ENCODE measurements around the gene KCNIP4.

KCNIP4 gene

DNA sequence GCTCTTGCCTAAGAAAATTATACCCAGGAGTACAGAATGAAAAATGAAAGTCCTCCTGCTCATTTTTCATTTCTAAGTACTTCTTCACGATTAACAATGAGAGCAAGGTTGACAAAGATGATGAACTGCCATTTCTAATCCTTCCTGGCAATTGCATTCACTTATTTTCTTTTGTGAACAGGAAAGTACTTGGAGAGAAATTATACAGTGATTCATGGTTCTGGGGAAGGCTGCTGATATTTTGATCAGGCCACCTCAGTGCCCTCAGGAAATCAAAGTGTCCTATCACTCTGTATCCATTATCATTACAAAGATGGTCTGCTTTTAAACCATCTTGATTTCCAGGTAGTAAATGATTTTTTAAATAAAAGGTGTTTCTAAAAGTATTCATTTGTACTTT is 780.9 kb downstream of the KCNIP4 start:
- DNase-seq, result no peak

DNA sequence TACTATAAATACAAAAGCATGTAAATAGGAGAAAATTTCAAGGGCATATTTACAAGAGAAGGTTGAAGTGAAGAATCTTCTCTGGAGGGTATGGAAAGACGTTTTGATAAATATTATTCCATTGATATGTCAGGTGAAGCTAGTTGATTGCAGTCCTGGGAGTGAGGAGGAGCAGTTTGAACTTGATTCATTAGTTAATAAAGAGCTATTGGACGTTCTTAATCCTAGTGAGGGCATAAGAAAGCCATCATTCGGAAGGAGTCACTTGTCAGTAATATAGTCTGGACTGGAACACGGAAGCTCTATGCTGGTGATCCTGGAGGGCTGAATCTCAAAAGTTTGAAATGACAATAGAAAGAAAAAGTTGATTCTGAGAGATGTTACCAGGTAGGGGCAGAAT is 793.2 kb downstream of the KCNIP4 start:
- no peak for DNase-seq

DNA sequence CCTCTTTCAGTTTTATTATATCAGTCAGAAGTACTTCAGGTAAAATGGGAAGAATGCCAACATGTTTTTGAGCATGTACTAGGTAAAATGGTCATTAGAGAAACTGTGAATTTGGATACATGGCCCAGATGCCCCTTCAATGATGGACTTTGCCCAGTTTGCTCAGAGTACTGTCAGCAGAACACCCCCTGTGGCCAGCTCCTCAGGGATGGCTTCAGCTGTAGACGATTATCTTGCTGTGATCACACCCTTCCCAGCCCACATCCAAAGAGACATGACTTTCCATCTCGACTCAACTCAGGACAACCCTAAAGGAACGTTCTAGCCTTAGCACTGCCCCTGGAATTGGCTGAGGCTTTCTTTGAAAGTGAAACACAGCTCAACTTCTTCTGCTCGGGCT is 809.2 kb downstream of the KCNIP4 start:
- no peak for DNase-seq

DNA sequence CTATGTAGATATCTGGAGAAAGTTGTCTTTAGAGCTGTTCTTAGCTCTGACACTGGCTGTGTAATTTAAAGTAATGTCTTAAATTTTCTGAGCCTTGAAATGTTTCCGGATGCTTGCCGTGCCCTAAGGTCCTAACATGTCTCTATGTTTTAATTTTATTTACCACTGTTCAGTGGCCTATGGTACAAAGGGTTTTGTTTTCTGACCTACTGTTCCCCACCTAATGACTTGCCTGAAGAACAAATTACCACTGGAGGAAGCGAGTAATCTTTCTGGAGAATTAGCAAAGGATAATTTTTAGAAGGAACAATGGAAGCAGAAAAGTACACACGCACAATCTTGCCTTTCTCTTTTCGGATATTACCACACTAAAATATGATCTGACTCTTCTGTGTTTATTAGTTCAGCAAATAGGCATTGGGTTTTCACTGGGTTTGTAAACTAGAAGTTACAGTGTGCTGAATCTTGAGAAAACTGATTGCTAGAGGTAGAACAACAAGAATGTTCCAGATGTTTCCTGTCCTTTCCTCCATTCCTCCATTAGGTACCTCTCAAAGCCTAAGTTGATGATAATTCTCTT is 812.4 kb downstream of the KCNIP4 start:
- no peak for DNase-seq

DNA sequence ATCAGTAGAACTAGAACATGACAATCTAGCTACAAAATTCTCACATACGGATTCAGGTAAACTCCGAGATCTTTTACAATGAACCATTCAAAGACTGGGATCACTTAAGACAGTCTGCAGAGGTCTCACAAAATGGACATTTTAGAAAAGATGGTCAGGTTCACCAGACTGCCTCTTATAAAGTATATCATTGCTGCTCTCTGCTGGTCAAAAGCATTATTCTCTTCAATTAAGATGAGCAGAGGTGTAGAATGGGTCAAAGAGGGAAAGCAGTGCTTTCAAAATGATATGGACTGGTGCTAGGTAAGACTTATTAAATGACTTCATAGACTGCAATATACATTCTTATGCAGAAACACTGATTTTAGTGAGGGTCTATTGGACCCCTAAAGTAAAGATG is 813.6 kb downstream of the KCNIP4 start:
- DNase-seq, result no peak

DNA sequence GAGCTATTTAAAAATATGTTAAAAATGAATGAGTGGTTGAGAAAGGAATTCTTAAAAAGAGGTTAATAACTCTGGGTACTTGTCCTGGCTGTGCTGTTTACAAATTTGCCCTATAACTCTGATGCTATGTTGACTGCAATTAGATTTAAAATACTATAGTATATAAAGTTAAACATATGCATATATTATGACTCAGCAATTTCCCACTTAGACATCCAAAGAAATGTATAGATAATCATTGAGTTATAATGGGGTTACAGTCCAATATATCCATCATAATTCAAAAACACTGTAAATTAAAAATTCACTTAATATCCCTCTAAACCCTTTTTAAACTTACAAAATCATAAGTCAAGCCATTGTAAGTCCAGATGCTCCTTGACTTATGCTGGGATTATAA is 818.0 kb downstream of the KCNIP4 start:
- no peak for DNase-seq

DNA sequence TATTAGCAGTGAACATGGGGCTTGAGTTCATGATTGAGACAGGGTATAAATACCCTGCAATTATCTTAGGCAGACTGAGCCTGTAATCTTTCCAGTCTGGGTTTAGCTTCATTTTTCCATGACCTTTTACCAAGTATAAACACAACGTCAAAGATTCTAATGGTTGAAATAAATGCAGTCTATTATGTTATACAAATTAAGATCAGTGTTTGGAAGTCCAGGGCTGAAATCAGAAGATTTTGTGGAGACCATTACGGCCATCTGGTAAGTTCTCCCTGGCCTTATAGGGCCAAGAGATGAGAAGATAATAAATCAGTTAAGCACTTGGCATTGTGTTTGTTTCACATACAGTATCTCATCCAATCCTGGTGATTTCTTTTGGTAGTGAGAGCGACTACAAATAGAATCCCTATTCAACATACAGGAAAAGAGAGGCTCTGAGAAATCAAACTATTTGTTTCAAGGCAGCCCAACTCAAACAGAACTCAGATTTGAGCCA is 822.5 kb downstream of the KCNIP4 start:
- DNase-seq, result no peak

DNA sequence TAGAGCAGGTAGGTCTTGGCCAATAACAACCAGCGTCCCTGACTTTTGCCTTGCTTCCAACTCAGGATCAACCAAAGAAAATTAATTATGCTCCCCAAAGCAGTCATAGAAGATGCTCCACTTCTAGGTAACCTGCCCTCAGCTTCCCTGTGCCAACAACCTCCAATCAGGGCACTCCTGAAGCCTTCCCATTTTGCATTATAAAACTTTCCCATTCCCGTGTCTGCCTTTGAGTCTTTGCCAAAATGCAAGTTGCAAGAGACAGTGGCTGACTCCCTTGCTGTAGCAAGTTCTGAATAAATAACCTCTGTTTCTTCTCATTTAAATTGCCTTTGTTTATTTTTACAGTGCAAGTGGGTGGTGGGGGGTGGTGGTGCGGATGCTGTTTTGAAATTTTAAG is 830.3 kb downstream of the KCNIP4 start:
- DNase-seq, result no peak

DNA sequence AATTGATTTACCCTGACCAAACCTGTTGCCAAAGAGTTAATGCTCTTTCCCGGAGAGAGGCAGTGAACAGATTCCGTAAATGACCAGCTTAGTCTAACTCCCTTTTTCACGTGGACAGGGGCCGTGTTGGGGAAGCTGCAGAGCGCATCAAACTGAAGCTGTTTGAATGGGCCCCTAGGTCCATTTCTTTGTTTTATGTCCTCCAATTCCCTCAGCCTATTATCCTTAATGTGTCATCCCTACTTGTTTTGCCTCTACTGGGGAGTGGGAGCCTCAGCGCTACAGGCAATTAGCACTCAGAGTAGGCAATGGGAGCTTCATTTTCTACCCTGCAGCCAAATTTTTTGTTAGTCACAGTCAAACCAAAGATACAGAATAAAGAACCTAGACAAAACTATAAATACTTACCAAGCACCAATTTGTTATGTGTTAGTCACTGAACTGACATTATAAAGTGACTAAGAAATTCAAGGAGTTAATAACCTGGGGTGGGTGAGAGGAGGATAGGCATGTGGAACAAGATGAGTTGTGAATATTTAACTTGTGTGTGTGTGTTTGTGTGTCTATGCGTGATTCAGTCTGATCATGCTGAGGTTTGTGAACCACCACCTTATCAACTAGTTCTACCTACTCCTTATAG is 830.9 kb downstream of the KCNIP4 start:
- no peak for DNase-seq

DNA sequence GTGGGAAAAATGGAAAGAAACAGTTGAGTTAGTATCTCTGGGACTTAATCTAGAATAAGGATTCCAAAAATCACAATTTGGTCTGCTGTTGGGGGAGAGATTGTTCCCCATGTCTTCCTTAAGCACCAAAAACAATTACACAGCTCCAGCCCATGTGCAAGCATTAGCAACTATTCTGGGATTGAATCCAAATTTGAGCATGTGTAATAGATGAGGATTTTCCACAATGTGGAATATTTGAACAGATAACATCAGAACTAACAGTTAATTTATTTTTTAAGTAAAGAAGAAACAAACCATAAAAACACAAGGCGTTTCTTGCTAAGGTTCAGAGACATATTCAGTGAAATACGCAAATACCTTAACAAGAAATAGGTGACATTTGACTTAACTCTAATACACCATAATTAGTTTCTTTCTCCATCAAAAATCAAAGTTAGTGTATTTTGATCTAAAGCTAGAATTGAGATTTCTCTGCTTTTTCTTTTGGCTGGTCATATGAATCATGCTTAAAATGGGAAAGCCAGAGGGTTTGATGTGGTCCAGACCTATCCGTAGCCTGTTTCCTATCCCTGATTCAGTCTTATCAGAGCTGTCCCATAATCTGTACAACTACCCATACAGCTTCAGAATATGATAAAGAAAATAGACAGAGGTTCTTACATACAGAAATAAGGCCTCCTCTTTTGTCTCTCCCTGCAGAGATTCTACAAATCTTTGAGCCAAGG is 834.9 kb downstream of the KCNIP4 start:
- DNase-seq, result no peak

DNA sequence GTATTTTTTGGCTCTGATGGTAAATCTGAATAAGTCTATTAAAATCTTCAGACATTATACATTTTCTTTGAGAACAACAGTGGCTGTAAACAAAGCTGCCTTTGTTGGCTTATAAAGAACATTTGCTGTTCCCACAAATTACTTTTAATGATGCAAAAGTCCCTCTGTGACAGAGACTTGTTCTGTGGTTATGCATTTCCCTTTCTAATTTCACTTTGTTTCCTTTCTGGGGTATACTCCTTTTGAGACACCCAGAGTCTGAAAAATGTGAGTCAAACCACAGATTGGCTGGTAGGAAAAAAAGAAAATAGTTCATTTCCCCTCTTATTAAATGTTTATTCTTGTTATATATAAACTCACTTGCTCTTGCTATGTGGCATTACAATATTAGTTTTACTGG is 845.9 kb downstream of the KCNIP4 start:
- DNase-seq, result no peak

DNA sequence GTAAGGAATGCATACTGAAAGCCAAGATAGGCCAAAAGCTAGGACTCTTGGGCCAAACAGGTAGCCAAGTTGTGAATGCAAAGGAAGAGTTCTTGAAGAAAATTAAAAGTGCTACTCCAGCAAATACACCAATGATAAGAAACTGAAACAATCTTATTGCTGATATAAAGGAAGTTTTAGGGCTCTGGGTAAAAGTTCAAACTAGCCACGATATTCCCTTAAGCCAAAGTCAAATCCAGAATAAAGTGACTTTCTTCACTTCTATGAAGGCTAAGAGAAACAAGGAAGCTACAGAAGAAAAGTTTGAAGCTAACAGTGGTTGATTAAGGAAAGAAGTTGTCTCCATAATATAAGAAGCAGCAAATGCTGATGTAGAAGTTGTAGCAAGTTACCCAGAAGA is 850.7 kb downstream of the KCNIP4 start:
- no peak for DNase-seq

DNA sequence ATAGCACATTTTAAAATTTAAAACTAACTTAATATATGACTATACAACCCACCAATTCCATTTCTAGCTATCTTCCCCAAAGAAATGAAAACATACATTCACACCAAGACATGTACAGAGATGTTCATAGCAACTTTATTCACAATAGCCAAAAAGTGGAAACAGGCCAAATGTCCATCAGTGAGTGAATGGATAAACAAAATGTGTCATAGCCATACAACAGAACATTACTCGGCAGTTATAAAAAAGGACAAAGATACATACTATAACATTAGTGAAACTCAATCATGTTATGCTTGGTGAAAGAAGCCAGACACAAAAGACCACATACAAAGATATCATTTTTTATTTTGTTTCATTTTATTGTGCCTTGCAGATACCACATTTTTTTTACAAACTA is 851.5 kb downstream of the KCNIP4 start:
- no peak for DNase-seq

DNA sequence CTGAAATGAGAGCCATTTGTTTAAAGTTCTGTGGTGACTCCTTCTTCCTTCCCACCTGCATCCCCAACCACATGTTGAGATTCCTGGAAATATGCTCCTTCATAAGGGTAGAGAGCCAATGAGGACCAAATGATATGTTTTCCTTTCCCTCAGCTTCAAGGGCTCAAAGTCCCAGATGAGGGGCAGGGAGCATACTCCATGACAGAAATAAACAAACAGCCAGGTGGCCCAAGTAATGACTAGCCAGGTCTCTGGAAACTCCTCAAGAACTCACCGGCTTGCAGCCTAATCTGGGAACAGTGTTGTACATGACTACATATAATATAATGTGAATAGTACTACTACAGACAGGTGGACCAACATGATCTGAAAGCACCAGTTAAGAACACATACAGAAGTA is 856.0 kb downstream of the KCNIP4 start:
- no peak for DNase-seq

DNA sequence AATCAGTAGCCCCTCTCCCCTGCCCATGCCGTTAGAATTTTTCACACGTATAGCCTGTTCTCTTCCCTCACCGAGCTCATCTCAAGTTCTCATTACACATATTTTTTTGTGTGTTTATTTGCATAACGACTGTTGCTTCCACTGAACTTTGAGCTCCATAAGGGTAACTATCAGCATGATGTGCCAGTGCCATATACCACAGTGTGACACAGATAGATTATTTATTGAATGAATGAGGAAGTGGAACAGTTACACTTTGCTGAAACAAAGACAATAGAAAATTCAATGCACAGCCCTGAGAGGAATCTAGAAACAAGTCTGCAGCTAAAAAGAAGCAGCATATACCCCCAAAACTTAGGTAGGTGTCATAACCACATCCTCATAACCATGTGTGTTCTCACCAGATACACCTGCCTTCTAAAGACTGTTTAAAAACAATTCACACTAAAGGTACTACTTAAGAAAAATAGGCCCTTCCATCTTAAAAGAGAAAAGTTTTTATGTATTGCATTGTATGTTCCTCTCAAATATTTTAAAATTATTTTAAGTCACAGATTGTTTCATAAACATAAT is 858.4 kb downstream of the KCNIP4 start:
- DNase-seq, result no peak

DNA sequence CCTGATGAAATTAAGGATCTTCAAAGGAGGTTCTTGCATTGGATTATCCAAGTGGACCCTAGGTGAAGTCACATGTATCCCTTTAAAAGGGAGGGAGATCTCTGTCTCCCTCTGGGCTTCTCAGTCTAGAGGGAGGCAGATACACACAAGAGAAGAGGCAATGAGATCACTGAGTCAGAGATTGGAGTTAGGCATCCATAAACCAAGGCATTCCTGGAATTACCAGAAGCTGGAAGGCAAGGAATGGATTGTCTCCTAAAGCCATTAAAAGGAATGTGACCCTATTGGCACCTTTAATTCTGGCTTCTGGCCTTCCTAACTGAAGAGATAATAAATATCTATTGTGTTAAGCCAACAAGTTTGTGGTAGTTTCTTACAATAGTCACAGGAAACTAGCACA is 865.2 kb downstream of the KCNIP4 start:
- DNase-seq, result no peak

DNA sequence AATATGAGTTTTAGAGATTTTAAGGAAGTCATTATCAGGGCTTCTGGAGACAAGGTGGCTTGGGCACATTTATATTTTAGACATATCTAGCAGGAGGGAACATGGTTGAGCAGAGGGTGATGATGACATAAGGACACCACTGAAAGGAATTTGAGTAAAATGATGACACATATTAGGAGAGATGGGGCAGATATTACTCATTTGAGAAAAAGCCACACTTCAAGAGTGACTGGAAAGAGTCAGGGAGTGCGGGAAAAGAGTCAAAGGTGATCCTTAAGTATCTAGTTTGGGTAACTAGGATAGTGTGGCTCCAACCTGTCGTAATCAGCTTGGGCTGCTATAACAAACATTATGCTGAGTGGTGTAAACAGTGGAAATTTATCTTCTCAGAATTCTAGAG is 870.6 kb downstream of the KCNIP4 start:
- no peak for DNase-seq

DNA sequence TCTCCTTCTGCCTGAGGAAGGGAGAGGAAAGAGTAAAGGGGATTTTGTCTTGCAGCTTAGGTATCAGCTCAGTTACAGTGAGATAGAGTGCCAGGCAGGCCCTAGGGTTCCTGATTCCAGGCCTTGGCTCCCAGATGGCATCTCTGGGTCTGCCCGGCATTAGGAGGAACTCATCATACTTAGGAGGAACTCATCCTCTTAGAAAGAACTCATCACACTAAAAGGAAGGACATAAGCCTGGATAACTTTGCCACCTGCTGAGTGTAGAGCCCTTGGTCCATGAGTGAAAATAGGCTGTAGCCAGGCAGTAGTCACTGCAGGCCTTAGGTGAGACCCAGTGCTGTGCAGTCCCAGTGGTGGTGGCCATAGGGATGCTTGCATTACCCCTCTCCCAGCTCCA is 881.2 kb downstream of the KCNIP4 start:
- DNase-seq, result no peak

DNA sequence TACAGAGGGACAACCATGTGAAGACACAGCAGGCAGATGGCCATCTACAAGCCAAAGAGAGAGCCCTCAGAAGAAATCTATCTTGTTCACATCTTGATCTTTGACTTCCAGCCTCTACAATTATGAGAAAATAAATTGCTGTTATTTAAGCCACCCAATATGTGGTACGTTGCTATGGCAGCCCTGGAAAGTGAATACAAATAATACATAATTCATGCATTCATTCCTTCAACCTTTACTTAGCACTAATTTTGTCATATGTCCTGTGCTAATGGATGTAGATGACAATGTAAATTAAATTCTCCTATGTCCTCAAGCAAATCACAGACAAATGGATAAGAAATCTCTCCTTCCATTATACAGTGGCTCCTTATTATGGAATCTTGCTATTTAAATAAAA is 886.7 kb downstream of the KCNIP4 start:
- DNase-seq, result no peak

DNA sequence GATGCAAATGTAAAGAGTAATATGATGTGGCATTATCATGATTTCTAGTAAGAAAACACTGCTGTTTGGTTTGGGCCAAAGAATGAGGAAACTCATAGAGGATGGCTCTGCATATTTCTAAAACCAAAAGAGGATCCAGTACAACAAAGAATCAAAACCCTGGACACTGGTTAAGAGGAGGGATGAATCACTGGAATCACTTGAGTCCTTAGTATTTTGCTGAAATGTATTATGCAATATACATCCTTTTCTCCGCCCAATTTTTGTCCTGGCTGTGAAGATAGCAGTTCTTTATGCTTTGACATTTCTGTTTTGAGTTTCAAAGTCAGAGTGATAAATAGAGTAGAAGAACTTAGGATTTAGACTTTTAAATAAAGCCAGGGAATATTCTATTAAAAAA is 902.4 kb downstream of the KCNIP4 start:
- no peak for DNase-seq

DNA sequence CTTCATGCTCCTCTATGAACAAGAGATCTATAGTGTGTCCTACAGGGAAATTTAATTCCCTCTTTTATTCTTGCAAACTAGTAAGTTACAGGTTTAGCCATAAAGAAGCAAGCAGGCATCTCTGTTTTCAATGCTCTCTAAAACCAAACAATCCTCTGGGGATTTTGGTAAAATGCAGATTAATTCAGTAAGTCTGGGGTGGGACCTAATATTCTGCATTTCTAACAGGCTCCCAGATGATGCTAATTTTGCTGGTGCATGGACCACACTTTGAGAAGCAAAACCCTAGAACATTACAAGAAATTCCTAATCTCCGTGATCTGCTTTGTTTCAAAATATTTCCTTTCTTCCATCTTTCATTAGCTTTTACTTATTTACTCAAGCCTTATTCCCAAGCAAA is 903.5 kb downstream of the KCNIP4 start:
- no peak for DNase-seq

DNA sequence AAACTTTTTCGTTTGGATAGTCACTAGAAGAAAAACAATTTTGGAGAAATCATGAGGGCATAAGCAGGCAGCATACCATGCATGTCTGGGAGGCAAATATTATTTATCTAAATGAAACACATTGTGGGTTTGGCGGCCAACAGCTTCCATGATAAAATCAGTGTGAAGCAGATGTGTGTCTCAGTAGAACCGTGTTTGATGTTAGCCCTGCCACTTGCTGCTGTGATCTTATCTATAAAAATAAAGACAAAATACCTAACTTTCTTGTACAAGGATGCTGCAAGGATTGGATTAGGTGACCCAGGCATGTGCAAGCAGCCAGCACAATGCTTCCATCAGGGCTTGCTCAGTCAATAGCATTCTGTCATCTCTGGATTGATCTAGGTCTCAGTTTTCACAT is 906.9 kb downstream of the KCNIP4 start:
- DNase-seq, result no peak

DNA sequence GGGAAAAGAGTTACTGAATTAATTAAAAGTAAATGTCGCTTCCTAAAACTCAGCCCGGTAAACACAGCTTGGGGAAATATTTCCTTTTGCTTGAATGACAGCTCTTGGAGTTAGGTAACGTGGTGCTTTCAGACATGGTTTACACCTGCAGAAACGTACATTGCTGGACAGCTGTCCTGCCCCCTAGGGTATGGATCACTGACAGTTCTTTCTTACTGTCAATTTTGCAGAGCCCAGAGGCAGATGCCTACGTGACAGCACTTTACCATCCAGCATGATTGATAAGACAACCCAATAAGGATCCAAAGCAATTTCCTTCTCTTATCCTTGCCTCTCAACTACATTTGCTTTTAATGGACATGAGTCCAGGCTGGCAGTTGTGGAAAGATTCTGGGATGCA is 913.8 kb downstream of the KCNIP4 start:
- DNase-seq, result no peak

DNA sequence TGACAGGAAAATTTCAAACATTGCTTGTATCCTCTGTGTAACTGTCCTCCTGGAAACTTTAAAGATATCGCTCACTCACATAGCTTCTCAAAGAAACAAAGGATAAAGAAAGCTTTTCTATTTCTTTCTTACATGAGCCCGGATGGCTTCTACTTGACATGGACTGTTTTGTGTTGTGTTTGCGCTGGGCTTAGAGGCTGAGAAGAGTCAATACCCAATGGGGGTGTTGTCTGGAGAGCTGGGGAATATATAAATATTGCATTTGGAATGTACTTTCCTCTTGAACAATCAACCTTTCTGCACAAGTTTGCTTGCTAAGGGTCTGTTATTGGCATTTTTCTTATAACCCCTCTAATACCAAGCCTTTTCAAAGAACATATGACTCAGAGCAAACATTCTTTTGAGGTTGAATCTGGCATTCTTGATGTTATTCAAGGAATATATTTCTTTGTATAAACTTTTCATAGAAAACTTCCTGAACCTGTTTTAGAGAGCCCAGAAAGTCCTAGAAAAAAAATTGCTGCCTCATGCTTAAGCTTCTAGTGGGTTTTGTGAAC is 916.4 kb downstream of the KCNIP4 start:
- DNase-seq, result no peak
